Mesodermal cell (in vitro differentiated cells): ENCODE measurements around the gene HIC1.
A peak's percentile ranks its signal among the peaks of the same experiment; 100 is the strongest.

ENCODE experiments used
- H3K27ac ChIP-seq: 2 replicates; pipeline ENCODE4 v1.7.0; 2013; ENCODE audit warnings: mild to moderate bottlenecking, low read depth, low read length, moderate library complexity; ENCODE audit not compliant: severe bottlenecking
- H3K36me3 ChIP-seq: 2 replicates; pipeline ENCODE4 v1.7.1; 2013; ENCODE audit warnings: mild to moderate bottlenecking, low read length, moderate library complexity; ENCODE audit not compliant: control insufficient read depth, insufficient read depth
- H3K4me1 ChIP-seq: one replicate; pipeline ENCODE4 v1.7.1; 2013; ENCODE audit warnings: mild to moderate bottlenecking, low read length; ENCODE audit not compliant: insufficient read depth, control insufficient read depth, poor library complexity, severe bottlenecking
- H3K4me3 ChIP-seq: 2 replicates; pipeline ENCODE4 v1.7.0; 2013; ENCODE audit warnings: low read length, control low read depth, mild to moderate bottlenecking; ENCODE audit not compliant: insufficient read depth, poor library complexity, severe bottlenecking; ENCODE audit errors: extremely low read depth
- H3K9me3 ChIP-seq: 2 replicates; pipeline ENCODE4 v1.7.1; 2013; ENCODE audit warnings: mild to moderate bottlenecking, low read length, moderate library complexity; ENCODE audit not compliant: control insufficient read depth
- WGBS, 2 experiments: methylation state at CpG; one replicate each; pipeline ENCODE4 v1.1.5; 2013; ENCODE audit warnings: missing lambda C conversion rate in 2 of 2; ENCODE audit not compliant: insufficient coverage in 2 of 2; 5-methylcytosine and 5-hydroxymethylcytosine counted together

The HIC1 gene

DNA sequence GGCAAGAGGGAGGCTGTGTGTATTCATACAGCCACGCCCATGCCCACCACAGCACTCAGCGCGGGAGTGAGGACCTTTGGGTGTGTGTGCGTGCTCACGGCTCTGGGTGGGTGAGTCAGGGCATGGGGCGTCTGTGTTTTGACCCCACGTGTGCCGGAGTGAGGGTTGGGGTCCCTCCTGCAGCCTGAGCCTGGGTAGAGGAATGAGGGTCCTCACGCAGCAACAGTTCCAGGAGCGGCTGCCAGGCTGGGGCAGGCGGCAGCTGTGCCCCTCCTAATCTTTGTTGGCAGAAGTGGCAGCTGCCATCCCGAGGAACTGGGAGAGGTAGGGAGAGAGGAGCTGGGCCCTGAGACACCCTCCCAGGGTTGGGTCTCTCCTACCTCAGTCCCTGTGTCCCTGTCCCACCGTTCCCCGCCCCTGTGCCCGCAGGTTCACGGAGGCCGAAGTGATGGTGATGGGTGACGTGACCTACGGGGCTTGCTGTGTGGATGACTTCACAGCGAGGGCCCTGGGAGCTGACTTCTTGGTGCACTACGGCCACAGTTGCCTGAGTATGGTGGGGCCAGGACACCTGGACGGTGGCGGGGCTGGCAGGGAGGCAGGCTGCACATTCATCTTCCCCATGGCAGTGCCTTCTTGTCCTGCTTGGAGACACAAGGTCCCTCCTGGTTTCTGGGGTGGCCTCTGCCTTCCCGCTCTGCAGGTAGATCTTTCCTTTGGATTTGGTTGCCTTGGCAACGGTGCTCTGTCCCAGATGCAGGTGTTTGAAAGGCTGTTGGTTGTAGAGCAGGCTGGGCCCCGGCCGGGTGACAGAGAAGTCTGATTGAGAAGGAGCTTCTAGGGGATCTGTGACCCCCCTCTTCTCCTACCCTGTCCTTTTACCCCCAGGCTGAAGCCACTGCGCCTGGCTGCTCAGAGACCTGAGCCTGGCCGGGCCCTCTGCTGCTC, 19.1 kb upstream of the HIC1 start:
- Histone ChIP-seq H3K4me3 (no peak overlapping the region), H3K4me1 (peaks cover 6% of the 10 kb centered on the region), H3K36me3 (peaks cover 26% of the 10 kb centered on the region), H3K27ac (no peak overlapping the region), H3K9me3 (no peaks in the 10 kb centered on the region)
- 91 to 98% methylated on average over 21 to 25 of the region's 29 CpGs for WGBS, 2 experiments

DNA sequence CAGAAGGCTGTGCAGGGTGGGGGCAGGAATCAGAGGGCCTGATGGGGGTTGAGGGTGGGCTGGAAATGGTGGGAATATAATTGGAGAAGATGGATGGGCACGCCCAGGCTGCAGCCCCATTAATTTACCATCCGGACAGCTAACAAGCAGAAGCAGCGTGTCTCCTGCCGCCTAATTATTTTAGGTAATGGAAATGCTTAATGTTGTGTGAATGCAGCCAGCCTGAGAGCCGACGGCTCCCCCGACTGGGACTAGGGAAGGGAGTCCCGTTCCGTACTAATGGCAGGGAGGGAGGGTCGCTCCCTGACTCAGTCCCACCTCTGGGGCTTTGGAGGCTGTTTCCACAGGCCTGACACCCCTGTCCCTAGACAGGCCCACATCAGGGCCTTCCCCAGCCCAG, 17.7 kb upstream of the HIC1 start:
- peaks cover 26% of the 10 kb centered on the region for H3K36me3 ChIP-seq
- H3K4me3 ChIP-seq: no peak overlapping the region
- WGBS, 2 experiments: 85 to 98% methylated on average over 7 to 10 of the region's 10 CpGs
- H3K9me3 ChIP-seq: no peaks in the 10 kb centered on the region
- peaks cover 7% of the 10 kb centered on the region for H3K4me1 ChIP-seq
- no peak overlapping the region for H3K27ac ChIP-seq

DNA sequence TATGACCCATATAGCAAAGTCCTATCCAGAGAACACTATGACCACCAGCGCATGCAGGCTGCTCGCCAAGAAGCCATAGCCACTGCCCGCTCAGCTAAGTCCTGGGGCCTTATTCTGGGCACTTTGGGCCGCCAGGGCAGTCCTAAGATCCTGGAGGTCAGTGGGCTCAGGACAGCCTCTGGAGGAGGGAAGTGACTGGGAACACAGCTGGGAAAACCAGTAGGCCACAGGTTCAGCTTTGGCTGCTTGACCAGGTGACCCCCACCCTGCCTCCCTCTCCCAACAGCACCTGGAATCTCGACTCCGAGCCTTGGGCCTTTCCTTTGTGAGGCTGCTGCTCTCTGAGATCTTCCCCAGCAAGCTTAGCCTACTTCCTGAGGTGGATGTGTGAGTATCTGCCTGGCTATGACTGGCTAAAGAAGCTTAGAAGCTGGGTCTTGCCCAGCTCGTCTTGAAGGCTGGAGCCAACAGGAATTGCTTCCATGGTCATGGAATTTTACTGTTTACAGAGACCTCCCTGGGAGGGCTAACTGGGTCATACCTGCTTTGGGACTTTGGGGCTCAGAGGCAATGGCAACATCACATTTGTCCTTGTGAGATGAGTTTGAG, 14.6 kb upstream of the HIC1 start:
- WGBS, 2 experiments: 92 to 96% methylated on average over 6 to 7 of the region's 7 CpGs

DNA sequence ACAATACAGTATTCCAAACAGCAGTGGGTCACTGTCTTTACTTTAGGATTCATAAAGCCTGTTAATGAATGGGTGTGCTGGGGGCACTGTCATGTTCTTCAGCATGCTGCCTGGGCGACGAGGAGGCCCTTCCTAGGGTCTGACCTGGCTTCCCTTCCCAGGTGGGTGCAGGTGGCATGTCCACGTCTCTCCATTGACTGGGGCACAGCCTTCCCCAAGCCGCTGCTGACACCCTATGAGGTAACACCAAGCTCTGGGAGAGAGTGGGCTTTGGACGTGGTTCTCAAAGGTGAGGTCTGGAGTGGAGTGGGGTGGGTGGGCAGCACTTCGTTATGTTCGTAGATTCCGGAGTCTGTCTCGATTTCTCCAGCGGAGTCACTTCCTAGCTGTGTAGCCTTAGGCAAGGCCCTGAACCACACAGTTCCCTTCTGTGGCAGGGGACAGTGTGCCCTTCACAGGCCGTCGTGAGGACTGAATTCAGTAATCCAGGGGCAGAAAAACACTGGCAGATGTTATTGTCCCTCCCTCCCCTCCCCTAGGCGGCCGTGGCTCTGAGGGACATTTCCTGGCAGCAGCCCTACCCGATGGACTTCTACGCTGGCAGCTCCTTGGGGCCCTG, 13.9 kb upstream of the HIC1 start:
- peaks cover 40% of the 10 kb centered on the region for H3K36me3 ChIP-seq
- WGBS, 2 experiments: 65 to 67% methylated on average over 13 to 15 of the region's 16 CpGs

More for the DNA sequence above, 14.6 kb upstream of the HIC1 start:
- no peak overlapping the region for H3K4me3 ChIP-seq
- no peak overlapping the region for H3K27ac ChIP-seq
- H3K9me3 ChIP-seq: no peaks in the 10 kb centered on the region
- H3K36me3 ChIP-seq: peaks cover 40% of the 10 kb centered on the region
- peaks cover 22% of the 10 kb centered on the region for H3K4me1 ChIP-seq

DNA sequence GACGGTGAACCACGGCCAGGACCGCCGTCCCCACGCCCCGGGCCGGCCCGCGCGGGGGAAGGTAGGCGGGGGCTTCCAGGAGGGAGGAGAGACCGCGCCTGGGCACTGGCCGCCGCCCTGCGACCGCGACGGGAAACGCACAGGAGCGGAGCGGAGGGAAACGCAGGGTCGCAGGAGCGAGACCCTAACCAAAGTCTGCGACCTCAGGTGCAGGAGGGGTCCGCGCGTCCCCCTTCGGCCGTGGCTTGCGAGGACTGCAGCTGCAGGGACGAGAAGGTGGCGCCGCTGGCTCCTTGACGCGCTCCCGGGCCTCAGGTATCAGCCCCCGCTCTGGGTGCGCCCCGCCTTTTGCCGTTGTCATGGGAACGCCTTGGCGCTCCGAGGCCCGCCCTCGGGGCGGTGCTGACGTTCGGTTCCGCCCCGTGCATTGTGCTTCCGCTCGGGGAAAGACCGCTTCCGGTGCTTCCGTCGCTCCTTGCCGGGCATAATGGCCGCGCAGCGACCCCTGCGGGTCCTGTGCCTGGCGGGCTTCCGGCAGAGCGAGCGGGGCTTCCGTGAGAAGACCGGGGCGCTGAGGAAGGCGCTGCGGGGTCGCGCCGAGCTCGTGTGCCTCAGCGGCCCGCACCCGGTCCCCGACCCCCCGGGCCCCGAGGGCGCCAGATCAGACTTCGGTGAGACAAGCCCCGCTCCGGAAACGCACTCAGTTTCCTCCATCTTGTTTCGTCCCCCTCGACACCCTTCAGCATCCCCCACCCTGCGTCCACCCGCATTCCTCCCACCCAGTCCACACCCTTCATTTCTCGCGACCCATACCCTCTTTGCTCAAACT, 13.1 kb upstream of the HIC1 start, which contains the start of gene OVCA2:
TSS of gene OVCA2 (plus strand) at position 462 of the 829 bp plus-strand sequence. CDS start at position 488, 26 bp downstream.
- Histone ChIP-seq H3K36me3 (peaks cover 40% of the 10 kb centered on the region), H3K4me3 (peak within 1 kb of the TSS; percentile 76), H3K9me3 (no peaks in the 10 kb centered on the region), H3K27ac (peak within 1 kb of the TSS; percentile 82), H3K4me1 (peaks cover 22% of the 10 kb centered on the region)
- 0% methylated on average over 69 to 90 of the region's 93 CpGs for WGBS, 2 experiments

More for the DNA sequence above, 13.9 kb upstream of the HIC1 start:
- Histone ChIP-seq H3K4me1 (peaks cover 22% of the 10 kb centered on the region), H3K4me3 (peak overlapping the region; percentile 76), H3K9me3 (no peaks in the 10 kb centered on the region), H3K27ac (peak overlapping the region; percentile 76)

DNA sequence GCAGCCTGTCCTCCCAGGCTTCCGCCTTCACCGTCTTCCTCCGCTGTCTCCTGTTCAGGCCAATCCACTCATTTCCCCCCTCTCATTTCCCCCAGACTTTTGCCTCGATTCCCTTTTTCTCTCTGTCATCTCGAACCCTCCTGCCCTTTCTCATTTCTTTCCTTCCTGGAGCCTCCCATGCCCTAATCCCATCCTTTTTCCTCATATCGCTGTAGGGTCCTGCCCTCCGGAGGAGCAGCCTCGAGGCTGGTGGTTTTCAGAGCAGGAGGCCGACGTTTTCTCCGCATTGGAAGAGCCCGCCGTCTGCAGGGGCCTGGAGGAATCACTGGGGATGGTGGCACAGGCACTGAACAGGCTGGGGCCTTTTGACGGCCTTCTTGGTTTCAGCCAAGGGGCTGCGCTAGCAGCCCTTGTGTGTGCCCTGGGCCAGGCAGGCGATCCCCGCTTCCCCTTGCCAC, 12.5 kb upstream of the HIC1 start:
- peaks cover 22% of the 10 kb centered on the region for H3K4me1 ChIP-seq

DNA sequence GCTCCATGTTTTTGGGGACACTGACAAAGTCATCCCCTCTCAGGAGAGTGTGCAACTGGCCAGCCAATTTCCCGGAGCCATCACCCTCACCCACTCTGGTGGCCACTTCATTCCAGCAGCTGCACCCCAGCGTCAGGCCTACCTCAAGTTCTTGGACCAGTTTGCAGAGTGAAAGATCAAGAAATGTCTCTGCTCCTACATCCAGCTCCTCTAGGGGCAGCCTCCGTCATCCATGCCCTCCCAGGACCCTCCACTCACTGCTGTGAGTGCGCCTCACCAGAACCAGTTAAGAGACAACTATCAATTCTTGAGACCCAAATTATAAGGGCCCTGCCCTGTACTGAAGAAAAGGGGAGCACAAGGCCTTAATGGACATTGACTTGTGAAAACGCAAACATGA, 12.0 kb upstream of the HIC1 start:
- Histone ChIP-seq H3K36me3 (peaks cover 34% of the 10 kb centered on the region), H3K4me1 (peaks cover 22% of the 10 kb centered on the region), H3K27ac (peak overlapping the region; percentile 82), H3K9me3 (no peaks in the 10 kb centered on the region), H3K4me3 (peak overlapping the region; percentile 76)
- WGBS, 2 experiments: 94 to 96% methylated on average over 3 to 4 of the region's 5 CpGs

More for the DNA sequence above, 12.5 kb upstream of the HIC1 start:
- peaks cover 39% of the 10 kb centered on the region for H3K36me3 ChIP-seq
- no peaks in the 10 kb centered on the region for H3K9me3 ChIP-seq
- WGBS, 2 experiments: 35 to 38% methylated on average over 17 of the region's 17 CpGs
- H3K4me3 ChIP-seq: peak overlapping the region; percentile 76
- peak overlapping the region; percentile 82 for H3K27ac ChIP-seq

DNA sequence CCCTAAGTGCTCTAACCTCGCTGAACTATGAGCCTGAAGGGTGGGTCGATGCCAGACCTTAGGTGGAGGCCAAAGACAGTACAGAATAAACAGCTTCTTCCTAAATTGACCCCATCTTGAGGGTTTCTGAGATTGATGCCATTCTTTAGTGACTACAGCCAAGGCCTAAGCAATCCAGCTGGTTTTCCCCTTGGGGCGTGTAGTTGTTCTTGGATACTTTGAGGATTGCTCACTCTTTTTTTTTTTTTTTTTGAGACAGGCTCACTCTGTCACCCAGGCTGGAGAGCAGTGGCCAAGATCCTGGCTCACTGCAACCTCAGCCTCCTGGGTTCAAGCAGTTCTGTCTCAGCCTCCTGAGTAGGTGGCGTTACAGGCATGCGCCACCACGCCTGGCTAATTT, 11.1 kb upstream of the HIC1 start:
- H3K4me3 ChIP-seq: no peak overlapping the region
- H3K4me1 ChIP-seq: peaks cover 22% of the 10 kb centered on the region
- no peaks in the 10 kb centered on the region for H3K9me3 ChIP-seq
- H3K36me3 ChIP-seq: peaks cover 25% of the 10 kb centered on the region
- WGBS, 2 experiments: 92 to 100% methylated on average over 2 to 4 of the region's 6 CpGs
- no peak overlapping the region for H3K27ac ChIP-seq

DNA sequence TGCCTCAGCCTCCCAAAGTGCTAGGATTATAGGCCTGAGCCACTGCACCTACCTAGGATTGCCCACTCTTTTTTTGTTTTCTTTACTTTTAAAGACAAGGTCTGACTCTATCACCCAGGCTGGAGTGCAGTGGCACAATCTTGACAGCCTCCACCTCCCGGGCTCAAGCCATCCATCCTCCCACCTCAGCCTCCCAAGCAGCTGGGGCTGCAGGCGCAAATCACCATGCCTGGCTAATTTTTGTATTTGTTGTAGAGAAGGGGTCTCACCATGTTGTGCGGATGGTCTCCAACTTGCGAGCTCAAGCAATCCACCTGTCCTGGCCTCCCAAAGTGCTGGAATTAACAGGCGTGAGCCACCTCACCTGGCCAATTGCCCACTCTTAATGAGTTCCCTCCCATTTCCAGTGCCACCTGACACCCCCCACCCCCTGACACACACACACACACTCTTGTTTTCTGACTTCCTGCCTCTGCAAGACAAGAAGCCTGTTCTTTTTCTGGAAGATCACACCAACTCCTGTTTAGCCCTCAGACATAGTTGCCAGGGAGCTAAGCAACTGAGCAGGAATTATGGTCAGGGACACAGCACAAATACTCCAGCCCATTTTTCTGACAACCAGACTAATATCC, 10.5 kb upstream of the HIC1 start:
- Histone ChIP-seq H3K27ac (no peak overlapping the region), H3K9me3 (no peaks in the 10 kb centered on the region), H3K36me3 (peaks cover 25% of the 10 kb centered on the region), H3K4me3 (no peak overlapping the region), H3K4me1 (peaks cover 24% of the 10 kb centered on the region)
- 96 to 100% methylated on average over 4 to 5 of the region's 5 CpGs for WGBS, 2 experiments
